NB4 (cell line): Measurements from ENCODE around the gene MIA2.

Source experiments
- CTCF ChIP-seq: IDR thresholded peaks from one replicate; pipeline ENCODE4 v1.5.1; 2012; ENCODE audit warnings: low read depth, low read length
- MAX ChIP-seq: IDR thresholded peaks from 2 replicates; pipeline ENCODE4 v1.6.1; 2011; ENCODE audit warnings: low read depth, low read length
- POLR2A ChIP-seq: IDR thresholded peaks from 2 replicates; pipeline ENCODE4 v1.6.1; 2011; ENCODE audit warnings: mild to moderate bottlenecking; ENCODE audit not compliant: insufficient read length; ENCODE audit errors: extremely low read depth

GRCh38 chr14:39211109-39211741 is 22.5 kb upstream of the MIA2 start:
- TF ChIP-seq MAX: no peak
- no peak for TF ChIP-seq CTCF
- no peak for TF ChIP-seq POLR2A
